Gastroesophageal sphincter (tissue), 4 donors: ENCODE data around the gene SLC38A3. TPM values are rescaled to one million over a fixed set of nuclear protein-coding genes. Genes with fewer than 3 reads are reported as not detected.

Source experiments
- ATAC-seq: fragments of 150-250 bp; one replicate; pipeline ENCODE4 v1.9.1; 2016; ENCODE audit warnings: mild to moderate bottlenecking, moderate library complexity
- H3K27ac ChIP-seq, 4 donors: fragments of 200-600 bp; sonication (generic) in 3 of 4; 1 replicate in 3 of 4; 2 replicates in 1 of 4; pipeline ENCODE4 v1.5.1; 2016 to 2019
- H3K27me3 ChIP-seq: fragments of 200-600 bp; sonication (generic); one replicate; pipeline ENCODE4 v1.5.1; 2019
- H3K36me3 ChIP-seq, 2 donors: fragments of 200-600 bp; sonication (generic); one replicate each; pipeline ENCODE4 v1.5.1; 2019; ENCODE audit warnings: control low read depth in 1 of 2
- H3K4me1 ChIP-seq, 3 donors: fragments of 200-600 bp; sonication (generic); 1 replicate in 2 of 3; 2 replicates in 1 of 3; pipeline ENCODE4 v1.5.1; 2016 to 2019; ENCODE audit warnings: control low read depth in 2 of 3
- H3K4me3 ChIP-seq, 2 donors: fragments of 200-600 bp; sonication (generic); one replicate each; pipeline ENCODE4 v1.5.1; 2019; ENCODE audit warnings: mild to moderate bottlenecking in 1 of 2, moderate library complexity in 1 of 2
- H3K9me3 ChIP-seq, 3 donors: fragments of 200-600 bp; sonication (generic); one replicate each; pipeline ENCODE4 v1.5.1; 2017 to 2019; ENCODE audit warnings: control low read depth in 2 of 3
- CTCF ChIP-seq, 4 experiments: fragments of 200-600 bp in 2 of 4; fragments of 450-650 bp in 2 of 4; sonication (generic) in 1 of 4; IDR thresholded peaks; one replicate each; pipeline ENCODE4 v1.5.1; 2017 to 2019; ENCODE audit warnings: antibody characterized with exemption in 4 of 4, mild to moderate bottlenecking in 2 of 4, moderate library complexity in 2 of 4
- EP300 ChIP-seq: sonication (generic); formaldehyde crosslinking; IDR thresholded peaks from one replicate; pipeline ENCODE4 v1.6.1; 2017; ENCODE audit warnings: antibody characterized with exemption, mild to moderate bottlenecking
- POLR2A ChIP-seq, 2 donors: fragments of 450-650 bp; IDR thresholded peaks; one replicate each; pipeline ENCODE4 v1.6.1; 2017; ENCODE audit warnings: antibody characterized with exemption in 2 of 2, mild to moderate bottlenecking in 2 of 2, moderate library complexity in 1 of 2
- POLR2AphosphoS5 ChIP-seq: sonication (generic); formaldehyde crosslinking; IDR thresholded peaks from one replicate; pipeline ENCODE4 v1.6.1; 2017; ENCODE audit warnings: antibody characterized with exemption
- WGBS, 2 donors: methylation state at CpG; one replicate each; pipeline ENCODE4 v1.1.5; 2018; ENCODE audit warnings: low coverage in 1 of 2; 5-methylcytosine and 5-hydroxymethylcytosine counted together
- total RNA-seq, 4 donors: library from RNA; depleted of rRNA; stranded (reverse); fragments of >200 nt; gene quantifications; one replicate each; pipeline ENCODE4 v1.1.0, GENCODE V29; 2016

The SLC38A3 gene
- total RNA-seq, 4 donors from 2014 or later: 0.35 TPM; not detected in 2

DNA sequence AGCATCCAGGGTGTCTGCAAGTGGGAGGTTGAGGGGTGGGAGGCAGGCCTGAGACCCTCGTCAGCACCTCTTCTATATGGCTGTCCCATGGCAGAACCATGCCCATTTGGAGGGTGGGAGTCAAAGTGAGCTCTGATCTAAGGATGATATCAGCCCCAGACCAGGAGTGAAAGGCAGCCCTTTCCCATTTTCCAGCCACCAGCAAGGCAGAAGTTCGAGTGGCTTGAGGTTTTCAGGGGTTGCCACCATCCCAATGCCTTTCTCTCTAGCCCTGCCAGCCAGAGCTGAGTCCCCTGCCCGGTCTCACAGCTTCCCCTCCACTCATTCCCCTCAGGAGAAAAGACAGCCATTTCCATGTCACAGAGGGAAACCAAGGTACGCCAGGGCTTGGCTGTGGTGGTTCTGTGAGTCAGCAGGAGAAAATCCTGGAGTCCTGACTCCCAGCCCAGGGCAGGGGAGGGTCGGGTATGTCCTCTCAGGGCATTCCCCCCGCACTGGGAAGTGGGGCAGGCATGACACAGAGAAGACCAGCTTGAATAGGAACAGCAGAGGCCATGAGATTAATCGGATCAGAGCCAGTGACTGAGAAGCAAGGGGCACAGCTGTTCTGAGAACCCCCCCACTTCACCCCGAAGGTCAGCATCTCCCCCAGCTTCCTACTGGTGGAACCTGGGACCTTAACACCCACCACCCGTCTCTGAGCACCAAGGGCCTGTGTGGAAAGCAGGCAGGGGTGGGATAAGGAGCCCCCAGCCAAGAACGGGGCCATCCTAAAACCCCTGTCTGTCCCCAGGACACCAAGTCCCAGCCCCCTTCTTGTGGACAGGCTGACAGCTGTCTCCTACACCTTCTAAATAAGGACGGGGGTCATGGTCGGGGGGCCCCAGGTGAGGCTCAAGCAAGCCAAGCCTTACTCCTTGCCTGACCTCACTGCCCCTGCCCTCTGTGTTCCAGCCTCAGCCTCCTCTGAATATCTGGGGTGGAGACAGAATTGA lies 965 bp upstream of the SLC38A3 start:
- Histone ChIP-seq H3K36me3 (no peaks in the 10 kb centered on the region), H3K27me3 (peaks cover 76% of the 10 kb centered on the region), H3K9me3 (no peaks in the 10 kb centered on the region), H3K4me1 (peaks cover 0 to 18% (median 13%) of the 10 kb centered on the region in 3 donors), H3K4me3 (peak overlapping the region in 1 of 2 donors; percentile 48), H3K27ac (no peak overlapping the region)
- WGBS, 2 donors: 25 to 82% methylated on average over 2 to 3 of the region's 12 CpGs
- ATAC-seq: no peak
- no peak for TF ChIP-seq POLR2AphosphoS5
- no peak for TF ChIP-seq POLR2A (IDR thresholded peaks at IDR 0.05)
- TF ChIP-seq CTCF (IDR thresholded peaks at IDR 0.05): no peak
- TF ChIP-seq EP300: no peak

- peaks cover 0 to 18% (median 13%) of the 10 kb centered on the region in 3 donors for H3K4me1 ChIP-seq
- TF ChIP-seq POLR2AphosphoS5 (no peak), EP300 (no peak), POLR2A (IDR thresholded peaks at IDR 0.05) (no peak), CTCF (IDR thresholded peaks at IDR 0.05) (no peak)
- peak; percentile 46 for ATAC-seq
- WGBS, 2 donors: no CpG with 5 or more reads among the region's 67 CpGs
- H3K9me3 ChIP-seq: no peaks in the 10 kb centered on the region
- H3K27me3 ChIP-seq: peaks cover 66% of the 10 kb centered on the region
- H3K4me3 ChIP-seq: peak overlapping the region; percentile 1 to 48
- H3K36me3 ChIP-seq: no peaks in the 10 kb centered on the region
- no peak overlapping the region for H3K27ac ChIP-seq
Measured at GRCh38 chr3:50205413-50206276, 574 bp downstream of the SLC38A3 start.

GRCh38 chr3:50207359-50208042 lies 2.4 kb downstream of the SLC38A3 start:
- H3K9me3 ChIP-seq: no peaks in the 10 kb centered on the region
- TF ChIP-seq POLR2AphosphoS5 (no peak), POLR2A (IDR thresholded peaks at IDR 0.05) (no peak), CTCF (IDR thresholded peaks at IDR 0.05) (no peak), EP300 (no peak)
- no peaks in the 10 kb centered on the region for H3K36me3 ChIP-seq
- H3K4me3 ChIP-seq: no peak overlapping the region
- 89 to 93% methylated on average over 5 to 9 of the region's 17 CpGs for WGBS, 2 donors
- H3K27me3 ChIP-seq: peaks cover 48% of the 10 kb centered on the region
- peaks cover 0 to 18% (median 13%) of the 10 kb centered on the region in 3 donors for H3K4me1 ChIP-seq
- no peak overlapping the region for H3K27ac ChIP-seq
- no peak for ATAC-seq

DNA sequence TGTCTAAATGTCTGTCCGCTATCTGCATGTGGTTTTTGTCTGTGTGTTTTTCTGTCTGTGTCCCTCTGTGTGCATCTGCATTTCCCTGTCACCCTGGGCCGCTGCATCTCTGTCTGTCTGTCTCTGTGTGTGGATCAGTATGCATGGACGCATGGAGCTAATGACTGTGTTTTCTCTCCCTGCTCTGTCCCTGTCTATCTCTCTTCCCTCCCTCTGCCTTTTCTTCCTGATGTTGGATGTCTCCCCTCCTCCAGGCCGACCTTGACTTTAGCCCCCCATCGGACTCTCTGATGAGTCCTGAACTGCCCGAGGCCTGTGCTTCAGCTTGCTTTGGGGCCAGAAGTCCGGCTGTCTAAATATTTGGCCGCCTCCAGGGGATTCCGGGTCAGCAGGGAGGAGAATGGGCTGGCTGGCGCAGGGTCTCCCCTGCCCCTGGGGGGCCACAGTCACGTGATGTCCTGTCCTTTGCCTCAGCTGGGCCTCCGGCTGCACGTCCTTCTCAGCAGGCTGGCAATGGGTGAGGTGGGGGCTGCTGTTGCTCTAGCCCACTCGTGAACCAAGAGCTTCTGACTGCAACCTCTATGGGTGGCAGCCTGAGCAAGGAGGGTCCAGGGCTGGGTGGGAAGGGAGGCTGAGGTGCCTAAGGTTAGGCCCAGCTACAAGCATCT lies 3.7 kb downstream of the SLC38A3 start:
- Histone ChIP-seq H3K27ac (no peak overlapping the region), H3K27me3 (peaks cover 35% of the 10 kb centered on the region), H3K9me3 (no peaks in the 10 kb centered on the region), H3K36me3 (no peaks in the 10 kb centered on the region), H3K4me3 (no peak overlapping the region), H3K4me1 (peaks cover 0 to 18% (median 13%) of the 10 kb centered on the region in 3 donors)
- ATAC-seq: no peak
- 94% methylated on average over 3 of the region's 14 CpGs; no CpG with 5 or more reads in 1 of the 2 donors for WGBS, 2 donors
- no peak for TF ChIP-seq POLR2A (IDR thresholded peaks at IDR 0.05)
- no peak for TF ChIP-seq POLR2AphosphoS5
- no peak for TF ChIP-seq CTCF (IDR thresholded peaks at IDR 0.05)
- no peak for TF ChIP-seq EP300
